Endometrial microvascular endothelial cells (primary cell): Measurements from ENCODE around the gene CCDC63. TPM values are rescaled to one million over a fixed set of nuclear protein-coding genes. Genes with fewer than 3 reads are reported as not detected.
"Not testable (repeated sequence)": the region's sequence is repeated elsewhere in the genome, so short reads cannot be mapped to it uniquely, and the experiment has no call there.

Experiments
- in situ Hi-C: cut with HindIII; loops from 2 replicates; pipeline ENCODE4 v1.10.0; 2017; ENCODE audit warnings: low sequenced_read_pairs, low pct_unique_long_range_greater_than_20kb; ENCODE audit errors: inconsistent ontology term
- total RNA-seq: library from RNA; depleted of rRNA; stranded (reverse); fragments of >200 nt; gene quantifications from one replicate; pipeline ENCODE4 v1.2.3, GENCODE V29; 2015; ENCODE audit errors: inconsistent ontology term

CCDC63 gene
- total RNA-seq, 1 donor from 2014 or later, result not detected

- in situ Hi-C loops, result no loop called here
Observed at GRCh38 chr12:110836291-110836690, 10.5 kb upstream of the CCDC63 start.

- in situ Hi-C loops, result no loop called here
Observed at GRCh38 chr12:110841007-110841406, 5.8 kb upstream of the CCDC63 start.

- in situ Hi-C loops, result no loop called here
Observed at GRCh38 chr12:110844131-110844530, 2.7 kb upstream of the CCDC63 start.

GRCh38 chr12:110844551-110845338 lies 2.0 kb upstream of the CCDC63 start:
- in situ Hi-C loops, result no loop called here

- in situ Hi-C loops, result no loop called here
Observed at GRCh38 chr12:110845339-110845682, 1.5 kb upstream of the CCDC63 start.

GRCh38 chr12:110848314-110848923 lies 1.6 kb downstream of the CCDC63 start:
- in situ Hi-C loops, result no loop called here

GRCh38 chr12:110849221-110849620 lies 2.4 kb downstream of the CCDC63 start:
- in situ Hi-C loops, result no loop called here

- in situ Hi-C loops, result no loop called here
Observed at GRCh38 chr12:110849748-110850403, 3.1 kb downstream of the CCDC63 start.

GRCh38 chr12:110850762-110851161 lies 4.0 kb downstream of the CCDC63 start:
- in situ Hi-C loops, result no loop called here

- in situ Hi-C loops, result no loop called here
Observed at GRCh38 chr12:110853836-110854235, 7.0 kb downstream of the CCDC63 start.

GRCh38 chr12:110856542-110856941 lies 9.8 kb downstream of the CCDC63 start:
- in situ Hi-C loops, result no loop called here

- in situ Hi-C loops, result no loop called here
Observed at GRCh38 chr12:110857528-110857927, 10.7 kb downstream of the CCDC63 start.

GRCh38 chr12:110857954-110858353 lies 11.2 kb downstream of the CCDC63 start:
- in situ Hi-C loops, result not testable (repeated sequence)

GRCh38 chr12:110858848-110859247 lies 12.1 kb downstream of the CCDC63 start:
- in situ Hi-C loops, result no loop called here

- in situ Hi-C loops, result no loop called here
Observed at GRCh38 chr12:110860833-110861296, 14.1 kb downstream of the CCDC63 start.

GRCh38 chr12:110861729-110862128 lies 14.9 kb downstream of the CCDC63 start:
- in situ Hi-C loops, result no loop called here

- in situ Hi-C loops, result no loop called here
Observed at GRCh38 chr12:110862329-110862728, 15.5 kb downstream of the CCDC63 start.

- in situ Hi-C loops, result no loop called here
Observed at GRCh38 chr12:110863161-110863560, 16.4 kb downstream of the CCDC63 start.

GRCh38 chr12:110865521-110865920 lies 18.7 kb downstream of the CCDC63 start:
- in situ Hi-C loops, result no loop called here

GRCh38 chr12:110869026-110869425 lies 22.2 kb downstream of the CCDC63 start:
- in situ Hi-C loops, result no loop called here
